Kasumi-1 (cell line): Measurements from ENCODE around the gene NLK.
A peak's percentile ranks its signal among the peaks of the same experiment; 100 is the strongest.

Experiments
- DNase-seq, 2 experiments: peaks; one replicate each; lab custom pipeline; 2025; lab: John Stamatoyannopoulos, UW

Gene NLK

DNA sequence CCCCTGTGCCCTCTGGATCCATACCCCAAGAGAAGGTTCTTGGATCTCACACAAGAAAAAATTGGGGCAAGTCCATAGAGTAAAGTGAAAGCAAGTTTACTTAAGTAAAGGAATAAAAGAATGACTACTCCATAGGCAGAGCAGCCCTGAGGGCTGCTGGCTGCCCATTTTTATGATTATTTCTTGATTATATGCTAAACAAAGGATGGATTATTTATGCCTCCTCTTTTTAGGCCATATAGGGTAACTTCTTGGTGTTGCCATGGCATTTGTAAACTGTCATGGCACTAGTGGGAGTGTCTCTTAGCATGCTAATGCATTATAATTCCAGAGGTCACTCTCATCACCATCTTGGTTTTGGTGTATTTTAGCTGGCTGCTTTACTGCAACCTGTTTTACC is 70.8 kb downstream of the NLK start:
- no peak for DNase-seq

DNA sequence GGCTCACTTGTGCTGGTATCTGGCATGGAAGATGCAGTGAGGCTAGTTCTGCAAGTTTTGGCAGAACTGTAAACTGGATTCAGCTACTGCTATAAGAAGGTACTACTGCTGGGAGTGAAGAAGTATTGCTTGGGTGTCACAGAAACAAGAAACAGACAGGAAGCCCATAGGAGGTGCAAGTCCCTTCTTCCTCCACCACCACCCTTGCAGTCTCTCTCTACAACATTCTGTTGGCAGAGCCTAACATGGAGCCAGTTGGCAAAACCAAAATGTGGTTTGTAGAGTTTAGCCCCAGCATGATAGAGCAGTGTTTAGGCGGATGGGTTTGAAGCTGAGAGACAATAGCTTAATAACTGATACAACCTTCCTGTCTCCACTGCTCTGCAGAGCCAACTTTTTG is 72.6 kb downstream of the NLK start:
- peak in 1 of 2 experiments; percentile 4 for DNase-seq

DNA sequence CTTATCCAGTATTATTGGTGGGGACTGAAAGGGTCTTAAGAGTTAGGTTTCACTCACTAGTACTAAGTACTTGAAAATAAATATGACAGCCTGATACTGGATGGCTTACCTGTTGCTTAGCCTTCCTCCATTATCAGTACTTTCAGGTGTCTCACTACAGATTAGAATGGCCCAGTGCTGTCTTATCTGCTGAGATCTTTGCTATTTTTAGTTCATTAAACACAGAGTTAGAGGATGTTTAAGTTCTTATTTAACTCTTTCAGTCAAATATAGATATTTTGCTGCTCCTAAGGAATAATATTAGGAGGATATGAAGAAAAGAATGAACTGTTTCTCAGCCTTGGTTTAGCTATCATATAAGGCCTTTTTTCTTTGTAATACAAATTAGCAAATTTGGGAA is 74.8 kb downstream of the NLK start:
- no peak for DNase-seq

DNA sequence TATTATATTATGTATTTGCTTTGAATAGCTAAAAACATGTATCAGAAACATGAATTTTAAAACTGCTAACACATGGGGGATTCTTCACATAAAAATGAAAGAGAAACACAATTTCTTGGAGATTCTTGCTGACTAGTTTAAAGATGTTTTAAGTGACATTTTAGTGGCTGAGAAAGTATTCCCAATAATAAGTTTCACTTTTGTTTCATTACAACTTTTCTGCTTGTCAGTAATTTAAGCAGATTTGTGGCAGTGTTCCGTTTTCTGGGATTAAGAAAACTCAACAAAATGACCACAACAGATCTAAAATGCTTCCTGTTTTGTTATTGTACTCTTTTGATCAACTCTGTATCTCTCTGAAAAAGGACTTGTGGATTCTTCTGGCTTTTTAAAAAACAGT is 75.9 kb downstream of the NLK start:
- DNase-seq: peak in 1 of 2 experiments; percentile 10

DNA sequence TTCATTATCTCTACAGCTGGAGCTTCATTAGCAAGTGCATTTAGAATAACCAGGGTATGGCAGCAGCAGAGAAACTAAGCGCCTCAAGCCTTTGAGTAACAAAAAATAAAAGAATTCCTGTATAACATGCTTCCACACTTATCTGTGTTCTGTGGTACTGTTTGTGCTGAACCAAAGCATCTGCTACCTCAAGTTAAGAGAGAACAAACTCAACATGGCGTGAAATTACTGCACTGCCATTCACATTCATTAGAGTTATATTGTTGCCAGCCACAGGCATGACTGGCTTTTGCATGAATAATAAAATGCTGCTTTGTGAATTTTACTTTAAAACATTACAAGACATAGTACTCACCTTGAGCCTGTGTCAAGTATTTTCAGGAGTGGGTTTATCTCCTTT is 76.6 kb downstream of the NLK start:
- DNase-seq: no peak

DNA sequence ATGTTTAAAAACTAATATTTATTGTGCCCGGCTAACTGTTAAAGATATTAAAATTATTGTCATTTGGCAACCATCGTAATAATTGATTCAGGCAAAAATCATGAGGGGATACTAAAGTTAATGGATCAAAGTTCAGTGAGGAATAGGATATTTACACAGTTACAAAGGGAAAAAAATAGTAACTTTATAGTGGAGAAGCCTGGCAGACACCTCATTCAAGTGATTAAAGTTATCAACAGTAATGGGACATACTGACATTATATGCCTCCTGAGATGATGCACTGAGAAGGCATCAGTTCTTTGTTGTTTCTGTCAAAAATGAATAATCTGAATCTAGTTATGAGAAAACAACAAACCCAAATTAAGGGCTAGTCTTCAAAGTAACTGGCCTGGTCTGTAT is 77.1 kb downstream of the NLK start:
- no peak for DNase-seq

DNA sequence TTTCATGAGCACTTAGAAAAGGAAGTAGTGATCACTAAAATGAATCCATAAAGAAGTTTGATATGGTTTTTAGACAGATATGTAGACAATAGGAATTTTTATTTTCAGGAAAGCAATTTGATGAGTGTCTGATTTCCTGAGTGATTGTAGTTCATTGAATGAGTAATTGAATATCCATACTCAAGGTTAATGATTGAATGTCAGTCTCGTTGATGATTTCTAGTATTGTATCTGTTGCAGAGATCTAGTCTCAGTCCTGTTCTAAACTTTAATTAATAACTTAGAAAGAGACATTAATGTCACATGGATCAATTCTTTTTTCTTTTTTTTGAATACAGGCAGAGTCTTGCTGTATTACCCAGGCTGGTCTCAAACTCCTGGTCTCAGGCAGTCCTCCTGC is 78.3 kb downstream of the NLK start:
- no peak for DNase-seq

DNA sequence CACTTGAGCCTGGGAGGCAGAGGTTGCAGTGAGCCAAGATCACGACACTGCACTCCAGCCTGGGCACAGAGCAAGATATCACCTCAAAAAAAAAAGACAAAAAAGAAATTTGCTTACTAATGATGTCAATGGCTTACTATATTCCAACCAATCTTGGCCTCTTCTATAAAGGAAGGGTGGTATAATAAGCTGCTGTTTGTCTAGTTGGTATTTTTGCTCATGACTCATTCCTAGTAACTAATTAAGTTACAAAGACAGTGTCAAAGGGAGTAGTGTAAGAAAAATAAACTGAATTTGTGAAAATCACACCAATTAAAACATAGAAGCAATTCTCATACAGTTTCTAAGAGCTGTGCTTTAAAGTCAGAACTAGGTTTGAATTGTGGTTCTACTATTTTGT is 82.5 kb downstream of the NLK start:
- DNase-seq: no peak

DNA sequence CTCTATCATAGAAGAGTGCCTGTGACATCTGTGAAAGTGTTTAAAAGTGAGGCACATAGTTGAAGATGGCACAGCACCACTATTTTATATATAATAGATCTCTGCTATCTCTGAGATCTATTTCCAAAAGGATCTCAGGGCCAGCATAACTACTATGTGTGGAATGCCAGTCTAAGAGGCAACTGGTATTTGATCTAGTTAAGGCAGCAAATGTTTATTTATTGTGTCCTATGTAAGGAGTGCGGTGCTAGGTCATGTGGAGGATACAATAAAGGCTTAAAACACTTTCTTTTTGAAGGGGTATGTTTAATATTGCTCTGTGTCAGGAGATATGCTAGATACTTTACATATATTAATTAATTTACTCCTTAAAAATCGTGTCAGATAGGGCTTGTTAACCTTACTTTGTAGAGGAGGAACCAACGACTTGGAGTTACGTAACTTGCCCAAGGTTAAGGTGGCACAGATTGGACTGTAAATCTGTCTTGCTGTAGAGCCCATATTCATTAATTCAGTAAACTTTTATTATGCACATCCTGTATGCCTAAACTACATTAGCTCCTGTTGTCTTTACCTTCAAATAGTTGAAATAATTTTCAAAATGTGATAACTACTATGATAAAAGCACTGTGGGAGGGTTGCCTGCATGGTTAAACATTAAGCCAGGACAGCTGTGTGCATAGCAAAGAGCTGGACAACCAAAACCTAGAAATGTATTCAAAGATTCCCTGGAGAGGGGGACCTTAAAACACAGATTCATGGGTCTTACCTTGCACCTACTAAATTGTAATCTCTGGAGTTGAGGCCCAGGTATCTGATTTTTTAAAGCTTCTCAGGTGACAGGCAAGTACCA is 83.3 kb downstream of the NLK start:
- DNase-seq: no peak

DNA sequence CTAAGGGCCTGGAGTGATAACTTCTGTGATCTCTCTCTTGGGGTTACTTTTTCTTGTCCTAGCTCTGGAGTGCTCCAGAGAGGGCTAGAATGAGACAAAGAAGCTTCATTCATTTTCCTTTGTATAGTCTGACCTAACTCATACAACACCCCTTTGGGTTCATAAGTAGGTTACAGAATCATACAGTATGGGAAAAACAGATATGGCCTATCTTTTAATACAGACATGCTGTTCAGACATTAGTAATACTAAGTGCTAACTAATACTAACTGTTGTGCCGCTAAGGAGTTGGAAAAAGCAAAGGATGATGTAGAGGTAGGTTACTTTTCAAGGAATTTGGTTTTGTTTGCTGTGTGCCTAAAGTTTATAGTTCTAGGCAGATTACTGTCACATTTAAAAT is 84.7 kb downstream of the NLK start:
- no peak for DNase-seq

DNA sequence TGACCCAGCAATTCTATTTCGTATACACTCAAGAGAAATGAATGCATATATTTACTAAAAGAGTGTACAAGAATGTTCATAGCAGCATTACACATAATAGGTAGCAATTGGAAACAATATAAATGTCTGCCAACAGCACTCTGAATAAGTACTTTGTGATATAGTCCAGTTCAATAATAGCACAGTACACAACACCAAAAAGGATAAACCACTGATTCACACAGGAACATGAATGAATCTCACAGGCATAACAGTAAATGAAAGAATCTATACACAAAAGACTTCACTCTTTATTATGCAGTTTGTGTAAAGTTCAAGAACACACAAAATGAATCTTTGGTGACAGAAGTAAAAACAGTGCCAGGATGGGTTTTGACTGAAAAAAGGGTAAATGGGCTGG is 86.3 kb downstream of the NLK start:
- no peak for DNase-seq

DNA sequence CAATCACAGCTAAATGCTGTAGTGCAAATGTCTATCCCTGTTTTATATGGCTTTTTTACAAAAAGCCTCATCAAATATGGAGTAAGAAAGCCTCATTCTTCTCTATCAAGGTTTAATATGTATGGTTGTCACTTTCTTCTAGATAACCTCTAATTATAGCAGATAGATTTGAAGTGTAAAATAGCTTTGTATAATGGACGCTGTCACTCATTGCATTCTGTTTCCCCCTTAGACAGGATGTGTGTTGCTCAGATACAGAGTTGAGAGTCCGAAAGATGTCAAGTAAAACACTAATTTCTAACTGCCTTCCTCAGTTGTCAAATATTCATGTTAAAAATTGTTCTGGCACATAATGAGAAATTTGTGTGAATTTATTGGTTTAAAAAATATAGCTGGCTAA is 88.0 kb downstream of the NLK start:
- DNase-seq: no peak

DNA sequence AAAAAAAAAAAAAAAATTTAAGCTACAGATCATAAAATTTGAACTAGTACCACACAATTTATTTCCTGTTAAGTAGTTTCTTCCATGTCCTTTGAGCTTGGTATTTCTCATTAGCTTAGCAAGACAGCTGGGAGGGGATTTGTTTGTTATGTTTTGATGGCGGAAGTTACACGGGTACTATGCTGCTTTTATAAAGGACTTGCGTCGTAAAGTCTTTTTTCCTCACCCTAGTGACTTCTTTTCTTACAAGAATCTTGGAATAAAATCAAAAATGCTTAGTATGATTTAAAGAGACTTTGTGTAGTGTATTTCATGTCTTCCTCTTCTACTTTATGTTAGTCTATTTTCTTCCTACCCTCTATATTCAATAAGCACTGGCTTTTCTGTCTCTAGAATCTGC is 89.1 kb downstream of the NLK start:
- DNase-seq: no peak

DNA sequence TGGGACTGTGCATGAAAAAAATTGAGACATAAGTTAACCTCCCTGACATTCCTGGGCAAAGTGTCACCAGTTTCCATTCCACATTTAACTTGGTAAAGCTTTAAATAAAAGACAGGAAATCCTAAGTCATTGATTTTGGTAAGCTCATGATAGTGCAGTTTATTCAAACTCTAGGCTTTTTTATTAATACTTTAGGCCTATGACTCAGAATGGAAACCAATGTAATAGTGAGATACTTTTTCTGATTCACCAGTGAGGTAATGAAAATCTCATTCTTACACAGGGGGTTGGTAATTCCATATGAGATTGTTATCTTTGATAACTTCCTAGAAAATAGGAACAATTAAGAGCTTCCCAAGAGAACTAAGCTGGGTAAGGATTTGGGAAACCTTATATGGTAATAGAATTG is 91.1 kb downstream of the NLK start:
- no peak for DNase-seq

DNA sequence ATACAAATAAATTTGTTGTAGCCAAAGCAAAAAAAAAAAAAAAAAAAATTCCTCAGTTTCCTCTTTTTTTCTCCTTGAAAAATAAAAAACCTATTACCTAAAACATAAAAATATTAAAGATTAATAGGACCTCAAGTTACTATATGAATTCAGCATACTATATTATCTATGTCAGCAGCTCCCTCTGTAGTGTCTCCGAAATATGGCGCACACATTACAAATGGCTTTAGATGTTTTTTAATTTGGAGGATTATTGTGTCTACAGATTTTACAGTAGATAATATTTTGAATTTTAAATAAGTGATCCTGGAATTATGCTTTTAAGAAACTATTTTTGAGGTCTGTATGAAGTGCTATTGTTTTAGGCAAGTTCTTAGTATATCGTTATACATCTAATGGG is 94.4 kb downstream of the NLK start:
- no peak for DNase-seq

DNA sequence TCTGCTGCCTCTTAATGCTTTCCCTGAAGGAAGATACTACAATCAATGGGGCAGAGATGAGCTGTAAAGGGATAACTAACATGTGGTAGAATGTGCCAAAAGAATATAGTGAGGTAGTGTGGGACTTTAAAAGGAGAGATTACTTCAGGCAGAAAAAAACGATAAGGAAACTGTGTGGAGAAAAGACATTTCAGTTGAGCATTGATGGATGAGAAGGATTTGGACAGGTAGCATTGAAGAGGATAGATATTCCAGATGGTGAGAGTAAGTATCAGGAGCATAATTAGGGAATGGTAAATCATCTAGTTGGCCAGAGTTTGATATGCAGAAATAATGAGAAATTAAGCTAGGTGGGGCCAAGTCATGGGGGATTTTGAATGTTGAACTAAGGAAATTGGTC is 97.3 kb downstream of the NLK start:
- DNase-seq: no peak

DNA sequence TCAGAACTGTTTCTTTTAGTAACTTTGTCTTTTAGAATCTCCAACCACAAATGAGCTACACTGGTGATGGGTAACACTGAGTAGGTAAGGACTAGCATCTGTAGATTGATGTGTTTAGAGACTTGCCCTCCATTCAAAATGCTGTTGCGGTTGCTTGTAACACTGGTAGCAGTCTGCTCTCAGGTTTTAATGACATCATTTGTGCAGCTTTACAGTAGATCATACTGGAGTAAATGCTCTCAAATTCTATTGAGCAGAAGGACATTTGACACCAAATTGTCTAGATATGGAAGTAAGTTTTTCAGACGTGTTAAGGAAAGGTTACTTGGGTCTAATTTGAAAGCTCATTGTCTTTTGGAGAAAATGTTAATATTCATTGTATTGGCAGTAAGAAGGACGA is 98.8 kb downstream of the NLK start:
- no peak for DNase-seq

DNA sequence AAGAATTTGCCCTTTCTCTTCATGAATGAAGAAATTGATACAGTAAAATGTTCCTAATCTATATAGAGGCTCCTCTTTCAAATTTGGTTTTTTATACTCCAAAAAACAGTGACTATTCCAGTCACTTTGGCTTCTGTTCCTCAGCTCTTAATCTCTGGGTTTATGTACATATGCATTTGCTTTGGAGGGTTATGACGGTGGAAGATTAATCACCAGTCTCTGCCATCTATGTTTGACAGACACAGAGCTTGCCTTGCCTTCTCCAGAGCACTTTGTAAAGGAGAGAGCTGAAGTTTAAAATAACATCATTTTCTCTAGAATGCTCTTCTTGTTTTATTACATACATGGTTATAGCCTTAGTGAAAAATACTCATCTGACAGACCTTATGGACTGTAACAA is 99.3 kb downstream of the NLK start:
- DNase-seq: no peak

DNA sequence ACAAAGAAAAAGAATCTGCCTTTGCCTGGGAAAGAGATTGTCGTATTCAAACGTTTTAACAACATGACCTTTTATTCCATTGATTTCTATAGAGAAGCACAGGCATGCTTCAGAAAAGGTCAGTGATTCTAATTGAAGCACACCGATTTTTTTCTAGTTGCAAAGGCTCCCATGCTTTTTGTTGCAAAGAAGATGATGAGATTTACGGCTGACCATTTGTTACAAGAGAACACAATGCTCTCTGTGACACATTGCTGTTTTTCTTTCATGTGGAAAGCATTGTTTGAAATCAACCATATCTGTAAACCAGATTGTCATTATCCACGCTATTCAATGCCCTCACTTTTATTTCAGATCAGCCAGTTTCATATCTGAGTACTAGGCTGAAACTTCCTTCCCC is 99.8 kb downstream of the NLK start:
- no peak for DNase-seq

DNA sequence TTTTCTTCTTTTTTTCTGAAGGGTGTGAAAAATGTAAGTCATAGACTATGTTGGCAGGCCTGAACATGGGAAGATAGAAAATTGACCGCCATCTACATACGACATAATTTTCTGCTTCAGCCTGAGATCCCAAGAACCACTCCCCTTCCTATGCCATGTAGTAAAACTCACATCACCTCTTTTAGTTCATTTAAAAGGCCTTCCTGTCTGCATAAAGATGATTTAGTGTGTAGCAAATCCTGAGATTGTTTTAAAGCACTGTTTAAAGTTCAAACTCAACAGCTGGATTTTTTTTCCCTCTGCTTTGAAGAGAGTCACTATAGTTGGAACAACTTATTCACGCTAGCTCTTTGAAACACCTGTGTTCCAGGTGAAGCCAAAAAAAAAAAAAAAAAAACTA is 101.5 kb downstream of the NLK start:
- DNase-seq: no peak

DNA sequence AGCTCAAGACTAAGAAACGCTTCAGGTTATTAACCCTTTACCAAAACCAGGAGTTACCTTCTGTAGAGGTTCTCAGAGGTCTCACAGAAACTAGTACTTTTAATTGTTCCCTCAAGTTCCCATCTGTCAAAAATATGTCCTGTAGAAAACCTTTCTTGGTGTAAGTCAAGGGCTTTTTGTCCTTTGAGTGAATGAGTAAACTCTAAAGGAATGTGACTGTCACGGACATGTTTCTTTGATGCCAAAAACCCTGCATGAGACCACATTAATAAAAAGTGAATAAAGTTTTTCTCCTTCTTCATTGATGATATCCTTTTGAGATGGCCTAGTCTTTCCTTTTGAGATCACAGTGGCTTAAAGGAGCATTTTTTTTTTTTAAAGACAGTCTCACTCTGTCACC is 102.9 kb downstream of the NLK start:
- DNase-seq: no peak

DNA sequence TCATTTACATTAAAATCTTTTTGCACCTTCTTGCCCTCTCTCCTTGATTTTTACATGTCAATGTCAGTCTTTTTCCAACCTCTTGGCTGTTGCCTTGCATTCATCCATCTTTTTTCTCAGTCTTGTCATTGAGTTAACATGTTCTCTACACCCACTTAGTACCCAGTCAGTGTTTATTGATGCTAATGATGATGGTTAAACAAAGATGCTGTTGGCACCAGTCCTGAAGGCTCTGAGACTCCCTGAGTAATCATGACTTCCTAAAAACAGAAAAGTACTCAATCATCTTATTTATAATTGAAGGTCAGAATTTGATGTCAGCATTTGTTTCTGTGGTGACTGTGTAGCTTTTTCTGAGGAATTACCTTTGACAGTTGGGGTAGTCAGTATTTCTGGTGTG is 104.5 kb downstream of the NLK start:
- no peak for DNase-seq

DNA sequence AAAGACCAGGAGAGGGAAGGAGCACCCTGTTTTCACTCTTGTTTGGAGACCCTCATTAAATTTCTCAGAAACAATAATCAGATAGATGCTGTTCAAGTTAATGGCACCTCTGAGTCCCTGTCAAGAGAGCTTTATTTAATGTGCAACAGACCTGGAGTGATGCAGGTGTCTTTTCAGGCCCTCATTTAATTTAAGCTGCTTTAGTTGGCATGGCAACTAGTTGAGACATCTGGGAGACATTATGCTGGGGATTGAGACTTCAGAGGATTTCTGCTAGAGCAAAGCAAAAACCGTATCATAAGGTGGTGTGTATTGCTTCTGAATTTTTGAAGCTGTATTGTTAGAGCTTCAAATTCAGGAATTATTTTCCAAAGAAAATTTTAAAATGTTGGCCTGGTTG is 108.5 kb downstream of the NLK start:
- no peak for DNase-seq

DNA sequence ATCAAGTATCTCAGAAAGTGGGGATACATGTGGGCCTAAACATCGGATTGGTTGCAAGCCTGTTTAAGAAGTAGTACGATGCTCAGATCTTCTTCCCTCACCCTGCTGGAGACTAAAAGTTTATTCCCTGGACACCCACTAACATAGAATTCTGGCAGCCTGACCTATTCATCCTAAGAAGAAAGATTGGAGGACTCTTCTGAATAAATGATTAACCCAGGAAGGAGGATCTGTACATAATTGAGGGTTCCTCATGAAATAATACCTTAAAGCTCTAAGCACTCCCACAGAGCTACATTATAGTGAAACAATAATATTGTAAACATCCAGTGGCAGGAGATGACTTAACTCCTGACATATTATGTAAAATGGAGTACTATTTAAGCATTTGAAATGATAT is 111.7 kb downstream of the NLK start:
- no peak for DNase-seq
